GM21717 (cell line): ENCODE measurements around the gene VWC2L.

Source experiments
- ATAC-seq: cut with Tn5 transposase; IDR thresholded peaks from one replicate; pipeline ENCODE4 v1.9.1; 2021; ENCODE audit warnings: mild to moderate bottlenecking, moderate library complexity; ENCODE audit not compliant: unreplicated experiment

The VWC2L gene

GRCh38 chr2:214579035-214579434 lies 168.2 kb downstream of the VWC2L start:
- ATAC-seq: no peak

GRCh38 chr2:214587442-214587841 lies 176.6 kb downstream of the VWC2L start:
- ATAC-seq: no peak

- no peak for ATAC-seq
Measured at GRCh38 chr2:214591366-214591765, 180.5 kb downstream of the VWC2L start.

GRCh38 chr2:214592011-214592410 lies 181.2 kb downstream of the VWC2L start:
- ATAC-seq: no peak

GRCh38 chr2:214593727-214594126 lies 182.9 kb downstream of the VWC2L start:
- no peak for ATAC-seq

- no peak for ATAC-seq
Measured at GRCh38 chr2:214601852-214602633, 191.2 kb downstream of the VWC2L start.

GRCh38 chr2:214604861-214605260 lies 194.0 kb downstream of the VWC2L start:
- ATAC-seq: no peak

GRCh38 chr2:214607051-214607450 lies 196.2 kb downstream of the VWC2L start:
- ATAC-seq: no peak

GRCh38 chr2:214611015-214611414 lies 200.2 kb downstream of the VWC2L start:
- ATAC-seq: no peak

GRCh38 chr2:214624166-214624760 lies 213.4 kb downstream of the VWC2L start:
- no peak for ATAC-seq

- no peak for ATAC-seq
Measured at GRCh38 chr2:214628091-214628490, 217.2 kb downstream of the VWC2L start.
